NCI-H1930 (cell line): ENCODE measurements around the gene PITHD1.
A peak's percentile ranks its signal among the peaks of the same experiment; 100 is the strongest.
"Not testable (repeated sequence)": the region's sequence is repeated elsewhere in the genome, so short reads cannot be mapped to it uniquely, and the experiment has no call there.

Experiments
- DNase-seq, 2 experiments: peaks; one replicate each; lab custom pipeline; 2025; lab: John Stamatoyannopoulos, UW

The PITHD1 gene

GRCh38 chr1:23799255-23799569 is 21.0 kb downstream of the PITHD1 start:
- no peak for DNase-seq

- DNase-seq: no peak
Observed at GRCh38 chr1:23799570-23800399, 21.6 kb downstream of the PITHD1 start.

GRCh38 chr1:23800400-23801337 is 22.5 kb downstream of the PITHD1 start, which contains the start of gene GALE:
GALE (minus strand) TSS chr1:23800754; CDS start chr1:23799007, 1,747 bp downstream.
- peak; percentile 85 to 93 for DNase-seq

- no peak for DNase-seq
Observed at GRCh38 chr1:23801338-23801748, 23.1 kb downstream of the PITHD1 start.

DNA sequence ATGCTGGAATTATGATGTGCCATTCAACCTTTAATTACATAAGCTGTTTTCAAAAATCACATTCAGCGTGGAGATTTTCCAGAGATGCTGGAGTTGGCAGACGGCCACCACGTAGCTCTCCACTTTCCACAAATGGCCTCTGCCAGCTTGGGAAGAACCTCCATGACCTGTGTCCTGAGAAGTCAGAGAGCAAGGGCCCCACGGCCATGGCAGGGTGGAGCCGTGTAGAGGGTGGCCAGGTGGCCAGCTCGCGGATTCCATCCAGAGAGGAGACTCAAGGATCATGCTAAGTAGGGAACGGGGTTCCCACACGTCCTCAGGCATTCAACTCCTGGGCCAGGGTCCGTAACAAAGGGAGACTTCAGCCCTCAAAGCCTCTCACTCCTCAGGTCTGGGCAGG is 23.7 kb downstream of the PITHD1 start:
- DNase-seq: no peak

GRCh38 chr1:23802809-23803342 is 24.7 kb downstream of the PITHD1 start:
- not testable (repeated sequence) for DNase-seq

GRCh38 chr1:23803674-23804073 is 25.5 kb downstream of the PITHD1 start:
- DNase-seq: no peak

GRCh38 chr1:23804183-23804835 is 26.1 kb downstream of the PITHD1 start:
- no peak for DNase-seq

DNA sequence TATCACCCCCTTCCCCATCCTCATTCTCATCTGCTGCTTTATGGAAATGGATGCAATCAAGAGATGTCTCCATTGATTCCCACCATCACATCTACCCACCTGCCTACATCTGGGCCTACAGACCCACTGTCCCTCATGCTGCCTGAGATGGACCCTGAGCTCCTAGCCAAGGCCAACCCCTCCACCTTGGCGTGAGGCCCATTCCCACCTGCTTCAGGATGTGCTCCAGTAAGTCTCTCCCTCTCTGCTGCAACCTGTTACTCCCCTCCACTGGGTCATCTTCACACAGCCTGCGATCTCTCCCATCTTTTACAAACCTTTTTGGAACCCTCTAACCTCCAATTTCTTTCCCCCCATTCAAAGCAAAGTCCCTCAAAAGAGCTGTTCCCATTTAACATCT is 26.8 kb downstream of the PITHD1 start:
- DNase-seq: no peak

GRCh38 chr1:23806280-23806679 is 28.1 kb downstream of the PITHD1 start:
- DNase-seq: no peak

- DNase-seq: no peak
Observed at GRCh38 chr1:23807453-23807852, 29.2 kb downstream of the PITHD1 start.

- peak; percentile 18 to 49 for DNase-seq
Observed at GRCh38 chr1:23809751-23810171, 31.5 kb downstream of the PITHD1 start.

GRCh38 chr1:23810818-23811540 is 32.8 kb downstream of the PITHD1 start:
- peak in 1 of 2 experiments; percentile 15 for DNase-seq

- DNase-seq: no peak
Observed at GRCh38 chr1:23814016-23814415, 35.8 kb downstream of the PITHD1 start.

DNA sequence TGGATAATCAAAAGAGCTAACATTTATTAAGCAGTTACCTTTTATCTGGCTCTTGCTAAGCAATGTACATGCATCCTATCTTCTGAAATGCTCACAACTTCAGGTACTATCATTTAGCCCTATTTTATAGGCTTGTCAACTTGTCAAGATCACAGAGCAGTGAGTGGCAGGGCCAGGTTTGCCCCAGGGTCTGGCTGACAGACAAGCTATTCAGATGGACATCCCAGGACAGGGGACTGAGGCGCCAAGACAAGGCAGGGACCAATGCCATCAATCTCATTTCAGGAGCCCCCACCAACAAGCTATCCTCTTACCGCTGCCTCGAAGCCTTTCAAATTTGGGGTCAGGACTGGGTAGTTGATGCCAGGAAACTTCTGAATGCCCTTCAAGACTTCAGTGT is 38.1 kb downstream of the PITHD1 start:
- DNase-seq: no peak

DNA sequence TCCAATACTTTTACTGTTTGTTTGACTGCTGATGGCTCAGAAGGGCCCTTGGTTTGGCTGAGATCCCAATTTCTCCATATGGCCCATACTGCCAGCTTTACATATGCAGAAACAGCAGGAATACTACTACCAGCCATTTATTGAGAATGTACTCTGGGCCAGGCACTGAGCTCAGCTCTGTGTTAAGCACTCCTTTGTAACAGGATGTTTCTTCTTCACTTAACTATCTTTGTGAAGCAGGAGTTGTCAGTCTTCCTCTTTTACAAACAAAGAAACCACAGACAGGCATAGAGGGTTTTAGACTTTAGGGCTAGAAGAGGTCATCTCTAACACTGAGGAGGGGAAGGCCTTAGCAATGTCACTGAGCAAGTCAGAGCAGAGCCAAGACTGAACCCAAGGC is 38.7 kb downstream of the PITHD1 start:
- DNase-seq: no peak

DNA sequence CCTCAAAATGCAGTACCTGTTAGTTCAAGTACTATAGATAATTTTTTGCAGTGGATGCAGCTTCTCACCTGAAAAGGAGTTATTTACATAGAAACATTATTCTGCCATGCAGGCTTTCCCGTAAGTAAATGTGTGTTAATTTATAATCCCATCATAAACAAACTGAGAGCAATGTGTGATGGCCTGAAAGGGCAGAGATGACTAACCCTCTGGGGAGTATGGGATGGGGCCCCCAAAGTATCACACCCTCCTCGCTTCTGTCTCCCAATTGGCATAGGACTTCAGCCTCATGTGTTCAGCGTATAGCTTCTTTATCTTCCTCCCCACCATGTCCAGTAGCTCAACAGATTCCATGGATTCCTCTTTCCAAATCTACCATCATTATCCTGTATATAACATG is 39.4 kb downstream of the PITHD1 start:
- DNase-seq: no peak

DNA sequence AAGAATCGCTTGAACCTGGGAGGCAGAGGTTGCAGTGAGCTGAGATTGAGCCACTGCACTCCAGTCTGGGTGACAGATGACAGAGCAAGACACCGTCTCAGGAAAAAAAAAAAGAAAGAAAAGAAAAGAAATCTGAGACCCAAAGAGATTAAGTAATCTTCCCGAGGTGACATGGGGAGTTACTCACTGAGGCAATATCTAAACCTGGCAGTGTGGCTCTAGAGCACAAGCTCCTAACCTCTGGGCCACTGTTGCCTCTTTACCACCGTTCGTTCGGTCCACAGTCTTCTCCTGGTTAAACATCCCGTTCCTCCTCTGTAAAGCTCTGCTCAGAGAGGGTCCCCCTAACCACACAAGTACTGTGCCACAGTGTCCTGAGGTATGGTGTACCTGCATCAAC is 45.5 kb downstream of the PITHD1 start:
- no peak for DNase-seq

DNA sequence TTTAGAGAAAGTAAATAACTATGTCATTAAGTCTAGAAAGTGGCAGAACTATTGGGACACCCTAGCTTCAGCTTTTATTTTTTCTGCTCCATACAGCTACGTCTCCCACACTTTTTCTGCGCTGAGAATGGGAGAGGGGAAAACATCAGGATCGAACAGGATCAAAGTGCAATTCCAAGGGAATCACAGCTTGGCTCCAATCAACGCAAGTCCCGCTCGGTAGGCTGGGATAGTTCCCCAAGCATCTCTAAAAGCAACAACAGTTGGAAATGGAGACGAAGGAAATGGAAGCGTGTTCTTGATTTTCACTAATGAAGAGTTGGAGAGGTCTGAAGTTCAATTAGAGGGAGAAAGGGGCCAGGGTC is 46.5 kb downstream of the PITHD1 start:
- DNase-seq: no peak

GRCh38 chr1:23825076-23825761 is 47.0 kb downstream of the PITHD1 start, which contains the start of gene HMGCL:
HMGCL (minus strand) TSS chr1:23825429; CDS start chr1:23825415, 14 bp downstream.
- peak; percentile 78 to 86 for DNase-seq
